Stomach smooth muscle (tissue), 2 donors: ENCODE results near the gene POLR1C.
"Not testable (repeated sequence)": the region's sequence is repeated elsewhere in the genome, so short reads cannot be mapped to it uniquely, and the experiment has no call there.

Experiments
- H3K27ac ChIP-seq: one replicate; pipeline ENCODE4 v1.7.0; 2013; ENCODE audit warnings: mild to moderate bottlenecking, low read length, inconsistent platforms
- H3K27me3 ChIP-seq, 2 donors: one replicate each; pipeline ENCODE4 v1.7.0; 2013; ENCODE audit warnings: low read length in 2 of 2; ENCODE audit not compliant: insufficient read depth in 2 of 2, control insufficient read depth in 1 of 2
- H3K36me3 ChIP-seq, 2 donors: one replicate each; pipeline ENCODE4 v1.7.0; 2013; ENCODE audit warnings: low read length in 2 of 2; ENCODE audit not compliant: control insufficient read depth in 2 of 2, insufficient read depth in 2 of 2
- H3K4me1 ChIP-seq: one replicate; pipeline ENCODE4 v1.7.0; 2013; ENCODE audit warnings: low read length; ENCODE audit not compliant: control insufficient read depth, insufficient read depth
- H3K4me3 ChIP-seq, 2 donors: one replicate each; pipeline ENCODE4 v1.7.0; 2013; ENCODE audit warnings: low read length in 2 of 2
- H3K9ac ChIP-seq, 2 donors: one replicate each; pipeline ENCODE4 v1.7.0; 2013; ENCODE audit warnings: low read length in 2 of 2, mild to moderate bottlenecking in 1 of 2
- H3K9me3 ChIP-seq, 2 donors: one replicate each; pipeline ENCODE4 v1.7.0; 2013; ENCODE audit warnings: low read length in 2 of 2; ENCODE audit not compliant: control insufficient read depth in 2 of 2
- donor health status: healthy.
- donor health status: Pancreatic carcinoma.

The POLR1C gene, protein sequence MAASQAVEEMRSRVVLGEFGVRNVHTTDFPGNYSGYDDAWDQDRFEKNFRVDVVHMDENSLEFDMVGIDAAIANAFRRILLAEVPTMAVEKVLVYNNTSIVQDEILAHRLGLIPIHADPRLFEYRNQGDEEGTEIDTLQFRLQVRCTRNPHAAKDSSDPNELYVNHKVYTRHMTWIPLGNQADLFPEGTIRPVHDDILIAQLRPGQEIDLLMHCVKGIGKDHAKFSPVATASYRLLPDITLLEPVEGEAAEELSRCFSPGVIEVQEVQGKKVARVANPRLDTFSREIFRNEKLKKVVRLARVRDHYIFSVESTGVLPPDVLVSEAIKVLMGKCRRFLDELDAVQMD

DNA sequence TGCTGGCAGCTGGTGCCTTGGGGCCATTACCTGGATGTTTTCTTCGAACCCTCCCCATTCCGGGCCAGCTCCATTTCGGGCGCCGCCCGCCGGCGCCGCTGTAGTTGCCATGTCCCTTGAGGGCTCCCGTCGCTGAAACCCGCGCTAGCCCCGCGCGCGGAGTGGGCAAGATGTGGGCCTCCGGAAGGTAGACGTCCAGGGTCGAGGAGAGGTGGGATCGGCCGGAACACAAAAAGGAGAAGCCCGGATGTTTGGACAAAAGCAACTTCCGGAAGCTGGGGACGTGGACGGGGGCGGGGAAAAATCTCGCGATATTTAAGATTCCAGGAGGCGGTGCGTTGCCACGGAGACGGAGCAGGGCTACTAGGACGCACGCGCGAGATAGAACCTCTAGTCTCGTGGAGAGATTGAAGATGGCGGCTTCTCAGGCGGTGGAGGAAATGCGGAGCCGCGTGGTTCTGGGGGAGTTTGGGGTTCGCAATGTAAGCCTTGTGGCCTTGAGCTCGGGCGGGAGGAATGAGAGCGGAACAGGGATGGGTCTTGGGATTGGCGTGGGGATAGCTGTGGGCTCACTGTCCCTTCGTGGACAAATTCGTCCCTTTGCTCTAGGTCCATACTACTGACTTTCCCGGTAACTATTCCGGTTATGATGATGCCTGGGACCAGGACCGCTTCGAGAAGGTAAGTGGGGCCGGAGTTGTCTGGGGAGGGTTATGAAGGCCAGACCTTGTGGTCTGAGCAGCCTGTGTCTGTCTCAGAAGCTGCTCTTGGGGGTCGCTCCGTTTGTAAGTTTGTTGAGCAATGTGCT is at the start of gene POLR1C, which contains the start of gene YIPF3:
TSS of gene POLR1C (plus strand) at position 393 of the 808 bp plus-strand sequence. CDS start at position 414, 21 bp downstream.
TSS of gene YIPF3 (minus strand) at position 230 of the 808 bp plus-strand sequence. CDS start at position 111, 119 bp downstream.
- Histone ChIP-seq H3K4me1 (peaks cover 23% of the 10 kb centered on the region), H3K36me3 (peaks cover 45 to 53% of the 10 kb centered on the region in 2 donors), H3K9me3 (no peaks in the 10 kb centered on the region), H3K27ac (peak within 1 kb of the TSS; percentile 82), H3K9ac (peak within 1 kb of the TSS; percentile 89 to 97), H3K4me3 (peak within 1 kb of the TSS; percentile 89 to 100), H3K27me3 (no peaks in the 10 kb centered on the region)

DNA sequence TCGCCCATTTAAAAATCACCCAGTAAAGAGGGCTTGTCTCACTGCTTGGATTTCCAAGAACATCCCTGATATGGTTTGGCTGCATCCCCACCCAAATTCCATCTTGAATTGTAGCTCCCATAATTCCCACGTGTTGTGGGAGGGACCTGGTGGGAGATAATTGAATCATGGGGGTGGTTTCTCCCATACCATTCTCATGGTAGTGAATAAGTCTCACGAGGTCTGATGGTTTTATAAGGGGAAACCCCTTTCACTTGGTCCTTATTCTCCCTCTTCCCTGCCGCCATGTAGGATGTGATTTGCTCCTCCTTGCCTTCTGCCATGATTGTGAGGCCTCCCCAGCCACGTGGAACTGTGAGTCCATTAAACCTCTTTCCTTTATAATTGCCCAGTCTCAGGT is 49.6 kb upstream of the POLR1C start:
- H3K4me1 ChIP-seq, H3K9ac ChIP-seq, H3K4me3 ChIP-seq, H3K9me3 ChIP-seq, H3K36me3 ChIP-seq, H3K27ac ChIP-seq: not testable (repeated sequence)
- H3K27me3 ChIP-seq = peaks cover 4 to 12% of the 10 kb centered on the region in 2 donors

DNA sequence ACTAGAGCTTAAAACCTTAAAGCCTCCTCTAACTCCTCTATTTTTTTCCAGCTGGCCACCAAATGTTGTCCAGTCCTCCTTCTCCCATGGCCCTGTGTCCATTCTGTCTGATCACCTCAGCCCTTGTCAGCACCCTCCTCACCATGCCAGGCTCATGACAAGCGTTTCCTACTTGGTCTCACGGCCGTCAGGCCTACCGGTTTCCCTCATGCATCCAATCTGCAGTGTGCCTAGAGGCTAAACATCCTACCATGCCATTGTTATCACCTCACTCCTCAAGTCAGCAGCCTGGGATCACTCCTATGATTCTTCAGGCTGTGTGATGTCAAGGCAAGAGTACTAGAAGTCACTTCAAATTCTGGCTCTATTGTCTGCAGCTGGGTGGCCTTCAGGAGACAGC is 49.1 kb upstream of the POLR1C start:
- H3K36me3 ChIP-seq = no peaks in the 10 kb centered on the region
- H3K27me3 ChIP-seq = peaks cover 3 to 9% of the 10 kb centered on the region in 2 donors
- H3K9me3 ChIP-seq = no peaks in the 10 kb centered on the region
- no peak overlapping the region for H3K4me3 ChIP-seq
- no peak overlapping the region for H3K27ac ChIP-seq
- H3K9ac ChIP-seq = no peak overlapping the region
- H3K4me1 ChIP-seq = no peaks in the 10 kb centered on the region

DNA sequence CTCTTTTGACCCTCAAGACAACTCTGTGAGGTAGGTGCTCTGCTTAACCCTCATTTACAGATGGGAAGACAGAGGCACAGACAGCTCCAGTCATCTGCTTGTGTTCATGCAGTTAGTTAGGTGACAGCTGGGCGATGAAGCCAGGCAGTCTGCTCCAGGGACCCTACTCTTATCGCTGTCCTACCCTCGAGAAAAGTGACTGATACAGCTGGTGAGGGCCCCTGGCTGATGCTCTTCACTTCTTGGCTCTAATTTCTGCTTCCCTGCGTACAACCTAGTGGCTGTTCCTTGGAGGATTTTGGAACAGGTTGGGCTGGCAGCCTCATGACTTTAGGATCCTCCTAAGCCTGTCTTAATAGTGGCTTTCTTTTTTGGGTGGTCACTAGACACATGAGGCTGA is 48.6 kb upstream of the POLR1C start:
- Histone ChIP-seq H3K9ac (no peak overlapping the region), H3K27ac (no peak overlapping the region), H3K36me3 (no peaks in the 10 kb centered on the region), H3K9me3 (no peaks in the 10 kb centered on the region), H3K27me3 (peaks cover 3 to 7% of the 10 kb centered on the region in 2 donors), H3K4me3 (no peak overlapping the region), H3K4me1 (no peaks in the 10 kb centered on the region)

DNA sequence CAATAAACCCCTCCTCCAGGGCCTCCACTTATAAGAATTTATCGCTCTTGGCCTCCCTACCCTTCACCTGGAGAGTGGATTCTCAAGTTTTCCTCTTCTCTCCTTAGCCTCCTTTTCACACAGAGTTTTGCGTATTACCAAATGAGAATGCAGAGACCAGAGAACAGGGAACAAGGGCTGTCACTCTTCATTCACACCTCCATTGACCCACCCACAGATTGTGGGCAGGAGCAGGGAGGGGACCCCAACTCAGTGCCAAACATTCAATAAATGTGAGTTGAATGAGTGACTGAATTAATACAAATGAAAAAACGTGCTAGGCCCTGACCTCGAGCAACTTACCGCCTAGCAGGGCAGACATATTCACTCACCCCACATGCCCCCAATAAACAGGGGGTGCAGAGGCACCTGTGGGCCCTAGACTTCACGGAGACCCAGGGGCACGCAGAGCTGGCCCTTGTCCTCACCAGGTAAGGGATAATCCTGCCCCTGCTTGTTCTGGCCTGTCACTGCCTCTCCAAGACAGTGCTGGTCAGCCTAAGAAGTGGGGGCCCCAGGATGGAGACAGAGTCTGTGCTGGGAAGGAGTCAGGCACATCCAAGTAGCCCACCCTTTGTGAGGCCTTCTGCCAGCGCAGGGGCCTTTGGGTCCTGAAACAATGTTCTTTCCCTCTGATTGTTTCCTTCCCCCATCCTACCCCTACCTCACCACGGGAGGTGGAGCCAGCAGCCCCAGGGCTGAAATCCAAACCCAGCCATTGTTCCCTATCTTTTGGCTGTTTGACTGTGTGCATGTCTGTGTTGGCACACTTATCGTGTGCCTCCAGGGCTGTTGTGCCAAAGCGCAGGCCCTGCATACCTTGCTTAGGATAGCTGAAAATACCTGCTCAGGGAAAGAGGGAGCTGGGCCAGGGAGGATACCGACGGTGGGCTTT is 47.9 kb upstream of the POLR1C start:
- no peaks in the 10 kb centered on the region for H3K4me1 ChIP-seq
- no peaks in the 10 kb centered on the region for H3K9me3 ChIP-seq
- no peak overlapping the region for H3K27ac ChIP-seq
- no peak overlapping the region for H3K4me3 ChIP-seq
- no peak overlapping the region for H3K9ac ChIP-seq
- H3K36me3 ChIP-seq = no peaks in the 10 kb centered on the region
- peaks cover 0 to 5% of the 10 kb centered on the region in 2 donors for H3K27me3 ChIP-seq

DNA sequence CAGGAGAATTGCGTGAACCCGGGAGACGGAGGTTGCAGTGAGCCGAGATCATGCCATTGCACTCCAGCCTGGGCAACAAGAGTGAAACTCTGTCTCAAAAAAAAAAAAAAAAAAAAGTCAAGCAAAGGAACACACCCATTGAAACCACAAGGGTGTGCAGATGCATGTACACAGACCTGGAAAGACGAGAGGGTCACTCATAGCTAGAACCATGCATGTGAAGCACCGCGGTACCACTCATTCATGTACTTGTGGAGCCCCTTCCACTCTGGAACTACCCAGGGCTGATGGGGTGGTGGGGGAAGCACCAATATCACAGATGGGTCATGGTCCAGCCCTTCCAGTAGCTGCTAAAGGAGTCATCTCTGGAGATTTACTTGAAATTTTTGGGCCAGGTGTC is 46.9 kb upstream of the POLR1C start:
- Histone ChIP-seq H3K4me1 (no peaks in the 10 kb centered on the region), H3K27me3 (peaks cover 0 to 5% of the 10 kb centered on the region in 2 donors), H3K36me3 (no peaks in the 10 kb centered on the region), H3K27ac (no peak overlapping the region), H3K9ac (no peak overlapping the region), H3K4me3 (no peak overlapping the region), H3K9me3 (no peaks in the 10 kb centered on the region)

DNA sequence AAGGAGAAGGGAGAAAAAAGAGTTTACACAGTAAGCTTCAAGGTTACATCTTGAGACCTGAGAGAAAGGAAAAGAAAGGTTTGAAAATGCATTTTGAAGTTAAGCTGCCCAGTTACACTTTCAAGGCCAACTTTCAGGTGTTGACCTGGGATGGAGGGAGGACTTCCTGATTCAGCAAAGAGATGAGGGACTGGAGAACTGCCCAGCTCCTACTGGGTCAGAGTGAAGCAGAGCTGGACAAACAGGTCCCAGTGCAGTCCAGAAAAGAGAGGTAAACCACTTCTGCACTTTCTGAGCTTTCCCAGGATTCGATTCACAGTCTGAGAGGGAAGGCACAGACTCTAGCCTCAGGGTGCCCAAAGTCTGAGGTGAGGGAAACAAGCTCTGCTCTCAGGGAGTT is 45.5 kb upstream of the POLR1C start:
- H3K4me1 ChIP-seq = no peaks in the 10 kb centered on the region
- H3K9me3 ChIP-seq = no peaks in the 10 kb centered on the region
- H3K4me3 ChIP-seq = no peak overlapping the region
- H3K36me3 ChIP-seq = no peaks in the 10 kb centered on the region
- no peak overlapping the region for H3K9ac ChIP-seq
- peaks cover 0 to 4% of the 10 kb centered on the region in 2 donors for H3K27me3 ChIP-seq
- H3K27ac ChIP-seq = no peak overlapping the region

DNA sequence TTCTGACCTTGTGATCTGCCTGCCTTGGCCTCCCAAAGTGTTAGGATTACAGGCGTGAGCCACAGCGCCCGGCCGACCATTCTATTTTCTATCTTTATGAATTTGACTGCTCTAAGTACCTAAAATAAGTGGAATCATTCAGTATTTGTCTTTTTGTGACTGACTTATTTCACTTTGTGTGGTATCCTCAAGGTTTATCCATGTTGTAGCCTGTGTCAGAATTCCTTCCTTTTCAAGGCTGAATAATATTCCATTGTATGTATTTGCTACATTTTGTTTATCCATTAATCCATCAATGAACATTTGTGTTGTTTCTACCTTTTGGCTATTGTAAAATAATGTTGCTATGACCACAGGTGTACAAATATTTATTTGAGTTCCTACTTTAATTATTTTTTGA is 44.4 kb upstream of the POLR1C start:
- Histone ChIP-seq H3K9ac (no peak overlapping the region), H3K36me3 (no peaks in the 10 kb centered on the region), H3K27me3 (peaks cover 0 to 4% of the 10 kb centered on the region in 2 donors), H3K27ac (no peak overlapping the region), H3K9me3 (no peaks in the 10 kb centered on the region), H3K4me1 (peaks cover 2% of the 10 kb centered on the region), H3K4me3 (no peak overlapping the region)

DNA sequence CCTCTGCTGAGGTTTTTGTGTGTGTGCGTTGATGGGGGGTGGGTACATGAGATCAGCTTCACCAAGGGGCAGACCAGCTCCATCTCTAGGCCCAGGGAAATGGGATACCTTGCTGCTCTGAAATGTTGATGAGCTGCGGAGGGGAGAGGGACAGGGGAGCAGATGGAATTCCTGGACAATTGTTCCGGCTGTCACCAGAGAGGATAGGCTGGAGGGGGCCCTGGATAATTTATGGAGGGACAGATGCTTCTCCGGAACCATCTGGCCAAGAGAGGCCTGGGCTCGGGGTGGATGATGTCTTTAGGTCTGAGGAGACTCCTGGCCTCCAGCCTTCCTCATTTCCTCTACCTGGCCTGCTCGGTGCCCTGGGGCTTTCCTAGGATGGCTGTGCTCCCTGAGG is 41.4 kb upstream of the POLR1C start:
- H3K36me3 ChIP-seq = no peaks in the 10 kb centered on the region
- no peak overlapping the region for H3K9ac ChIP-seq
- no peaks in the 10 kb centered on the region for H3K9me3 ChIP-seq
- H3K27ac ChIP-seq = no peak overlapping the region
- H3K27me3 ChIP-seq = no peaks in the 10 kb centered on the region
- no peak overlapping the region for H3K4me3 ChIP-seq
- H3K4me1 ChIP-seq = peaks cover 15% of the 10 kb centered on the region

DNA sequence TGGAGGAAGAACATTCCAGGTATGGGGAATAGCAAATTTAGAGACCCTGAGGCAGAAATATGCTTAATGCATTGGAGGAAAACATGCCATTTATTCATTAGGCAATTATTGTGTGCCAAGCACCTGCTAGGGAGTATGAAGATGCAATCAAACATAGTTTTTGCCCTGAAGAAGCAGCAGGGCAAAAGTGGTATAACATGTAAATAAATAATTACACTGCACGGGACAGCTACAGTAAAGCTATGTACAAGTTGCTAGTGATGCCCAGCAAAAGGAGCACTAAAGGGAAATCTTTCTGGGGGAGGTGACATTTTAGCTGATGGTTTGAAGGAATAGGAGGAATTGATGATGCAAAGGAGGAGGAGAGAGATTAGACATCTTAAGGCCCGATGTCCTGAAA is 40.1 kb upstream of the POLR1C start:
- no peaks in the 10 kb centered on the region for H3K27me3 ChIP-seq
- peak overlapping the region; percentile 71 to 86 for H3K4me3 ChIP-seq
- no peaks in the 10 kb centered on the region for H3K9me3 ChIP-seq
- H3K36me3 ChIP-seq = no peaks in the 10 kb centered on the region
- H3K9ac ChIP-seq = peak overlapping the region; percentile 75 to 76
- H3K4me1 ChIP-seq = peaks cover 15% of the 10 kb centered on the region
- H3K27ac ChIP-seq = peak overlapping the region; percentile 58
